ENCODE results near the gene E2F2.

The E2F2 gene

DNA sequence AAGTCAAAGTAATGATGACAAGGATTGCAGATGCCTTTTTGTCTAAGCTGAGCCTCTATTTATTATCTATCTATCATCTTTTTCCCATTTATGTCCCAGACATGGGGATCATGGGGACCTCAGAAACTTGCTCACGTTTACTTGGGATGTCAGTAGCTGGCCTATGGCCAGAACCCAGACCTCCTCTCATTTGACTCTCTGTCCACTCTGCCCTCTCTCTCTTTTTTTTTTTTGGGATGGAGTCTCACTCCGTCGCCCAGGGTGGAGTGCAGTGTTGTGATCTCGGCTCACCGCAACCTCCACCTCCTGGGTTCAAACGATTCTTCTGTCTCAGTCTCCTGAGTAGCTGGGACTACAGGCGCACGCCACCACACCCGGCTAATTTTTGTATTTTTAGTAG is 32.0 kb upstream of the E2F2 start:
- no peak for DNase-seq (ENCODE audit: low read depth in 2 of 2)

DNA sequence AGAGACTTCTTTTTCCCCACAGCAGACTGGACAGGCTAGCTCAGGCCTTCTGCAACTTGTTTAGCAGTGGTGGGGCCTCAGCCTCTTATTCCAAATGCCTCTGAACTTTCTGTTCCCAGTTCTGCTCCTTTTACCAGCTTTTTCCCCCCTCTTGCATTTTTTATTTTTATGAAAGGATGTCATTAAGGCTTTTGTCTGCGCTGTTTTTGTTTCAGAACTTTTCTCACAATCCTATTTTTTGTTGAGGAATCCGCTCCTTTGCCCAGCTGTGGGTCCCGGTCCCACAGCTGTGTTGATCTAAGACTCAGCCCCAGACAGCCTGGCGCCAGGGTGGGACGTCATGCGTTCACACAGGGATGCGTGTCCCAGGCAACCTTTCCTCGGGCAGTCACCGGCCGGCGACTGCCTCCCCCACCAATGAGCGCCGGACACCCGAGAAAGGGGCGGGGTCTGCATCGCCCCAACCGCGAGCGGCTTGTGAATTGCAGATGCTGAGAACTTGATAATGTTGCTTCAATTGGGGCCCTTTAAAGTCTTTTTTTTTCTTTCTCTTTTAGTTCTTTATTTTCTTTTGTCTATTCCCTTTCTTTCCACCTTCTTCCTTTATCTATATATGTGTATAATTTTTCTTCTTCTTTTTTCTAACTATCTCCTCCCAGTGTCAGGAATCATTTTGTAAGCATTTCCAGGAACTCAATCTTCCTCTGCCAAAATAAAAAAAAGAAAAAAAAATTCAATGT is 31.3 kb upstream of the E2F2 start:
- no peak for DNase-seq (ENCODE audit: low read depth in 2 of 2)

DNA sequence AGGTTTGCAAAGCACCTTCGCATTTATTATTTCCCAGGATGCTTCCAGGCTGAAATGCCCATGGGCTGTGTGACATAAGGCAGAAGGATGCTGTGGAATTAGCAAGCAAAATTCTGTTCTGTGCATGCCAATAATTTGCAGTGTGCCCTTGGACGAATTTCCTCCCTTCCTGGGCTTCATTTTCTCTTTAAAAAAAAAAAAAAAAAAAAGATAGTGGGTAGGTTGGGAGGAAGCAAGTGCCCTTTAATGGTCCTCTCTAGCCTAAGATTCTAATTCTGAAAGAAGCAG is 30.7 kb upstream of the E2F2 start:
- no peak for DNase-seq (ENCODE audit: low read depth in 2 of 2)

DNA sequence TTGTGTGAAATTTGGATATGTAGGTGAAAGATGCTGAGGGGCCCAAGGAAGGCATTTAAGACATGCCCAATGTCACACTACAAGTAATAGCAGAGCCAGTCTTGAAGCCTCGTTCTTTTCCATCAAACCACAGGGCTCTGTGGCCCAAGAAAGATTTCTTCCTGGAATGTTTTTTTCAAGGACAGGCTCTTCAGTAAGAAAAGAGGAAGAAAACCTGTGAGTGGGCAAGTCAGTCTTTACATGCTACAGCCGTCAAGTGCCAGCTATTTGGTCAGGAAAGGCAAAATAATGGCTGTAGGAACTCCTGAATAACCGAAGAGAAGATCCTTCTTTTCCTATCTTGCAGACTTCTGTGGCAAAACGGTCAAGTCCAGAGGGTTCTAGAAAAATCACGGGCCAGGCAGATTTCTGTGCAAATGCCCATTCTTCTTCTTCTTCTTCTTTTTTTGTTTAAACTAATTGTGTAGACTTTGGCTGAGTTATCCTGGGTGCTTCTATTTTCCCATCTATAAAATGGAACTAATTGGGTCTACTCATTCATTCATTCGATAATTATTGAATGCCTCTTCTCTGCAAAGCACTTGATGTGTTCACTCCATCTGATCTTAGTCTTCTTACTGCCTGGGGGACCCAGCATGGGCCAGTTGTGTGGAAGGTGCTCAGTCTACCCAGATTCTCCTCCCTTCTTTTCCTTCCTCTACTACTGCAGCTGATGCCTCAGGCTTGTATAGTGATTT is 30.2 kb upstream of the E2F2 start:
- no peak for DNase-seq (ENCODE audit: low read depth in 2 of 2)

DNA sequence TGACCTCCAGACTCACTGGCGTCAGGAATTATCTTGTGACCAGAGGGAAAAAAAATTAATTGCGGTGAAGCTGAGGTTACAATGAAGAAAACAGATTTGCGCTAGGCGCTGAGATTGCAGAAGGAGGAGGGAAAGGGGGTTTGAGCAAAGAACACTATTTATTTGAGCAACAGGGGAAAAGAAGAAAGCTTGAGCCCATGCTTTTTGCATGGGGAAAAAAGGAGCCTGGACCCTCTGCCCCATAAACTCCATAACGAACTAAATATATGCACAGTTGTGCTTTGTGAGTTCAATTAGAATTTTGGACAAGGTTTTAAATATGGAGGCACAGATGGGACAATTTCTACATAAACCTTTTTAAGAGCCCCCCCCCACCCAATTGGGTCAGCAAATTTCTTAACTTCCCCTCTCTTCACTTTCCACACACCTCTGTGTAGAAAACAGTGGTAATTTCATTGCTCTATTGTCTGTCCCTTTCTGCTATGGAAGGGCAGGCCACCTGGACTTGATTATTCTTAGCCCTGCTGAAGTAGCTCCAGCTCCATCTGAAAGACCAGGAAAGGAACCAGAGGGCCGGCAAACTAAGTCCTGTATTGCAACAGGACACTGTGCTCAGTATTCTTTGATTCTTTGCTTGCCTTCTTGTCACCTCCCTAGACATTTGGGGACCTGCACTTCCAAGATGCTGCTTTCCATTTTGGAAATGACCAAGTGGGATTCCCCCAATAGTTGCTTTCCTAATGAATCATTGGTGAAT is 29.1 kb upstream of the E2F2 start:
- DNase-seq (ENCODE audit: low read depth in 2 of 2), result no peak

DNA sequence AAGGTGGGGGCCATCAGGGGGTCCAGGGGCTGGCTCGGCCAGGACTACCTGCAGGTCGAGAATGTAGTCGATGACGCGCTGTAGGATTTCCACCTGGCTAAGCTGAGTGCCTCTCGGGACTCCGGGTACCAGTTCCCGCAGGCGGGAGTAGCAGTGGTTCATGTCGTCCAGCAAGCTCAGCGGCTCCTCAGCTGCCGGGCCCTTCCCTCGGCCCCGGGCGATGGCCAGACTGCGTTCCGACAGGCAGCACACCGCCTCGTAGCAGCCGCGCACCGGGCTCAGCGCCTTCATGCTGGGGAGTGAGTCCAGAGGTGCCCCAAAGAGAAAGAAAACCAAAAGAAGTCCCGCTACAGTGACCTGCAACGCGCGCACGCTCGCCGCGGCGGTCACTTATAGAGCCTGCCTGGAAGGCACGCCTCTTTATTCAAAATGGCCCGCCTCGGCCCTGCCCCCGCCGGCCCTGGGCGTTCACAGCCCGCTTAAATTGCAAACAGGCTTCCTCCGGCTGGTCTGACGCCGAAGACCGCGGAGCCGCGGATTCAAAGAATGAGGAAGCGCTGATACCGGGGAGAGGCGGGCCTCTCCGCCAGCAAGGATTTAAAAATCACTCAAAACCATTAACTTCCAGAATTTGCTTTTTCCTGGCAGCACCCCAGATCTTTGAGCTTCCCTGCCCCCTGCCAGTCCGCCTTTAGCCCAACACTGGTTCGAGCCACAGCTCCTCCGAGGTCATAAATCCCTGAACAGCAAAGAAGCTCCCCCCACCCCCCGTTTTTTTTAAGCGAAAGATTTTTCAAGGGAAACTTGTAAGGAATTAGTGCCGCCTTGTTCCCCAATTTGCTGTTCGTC is 28.3 kb upstream of the E2F2 start, which contains the start of gene ID3:
Gene ID3, minus strand, starts transcription at position 366 of the 849 bp plus-strand sequence. Its CDS starts 75 bp downstream, at position 291.
- peak; percentile 79 to 84 for DNase-seq (ENCODE audit: low read depth in 2 of 2)

DNA sequence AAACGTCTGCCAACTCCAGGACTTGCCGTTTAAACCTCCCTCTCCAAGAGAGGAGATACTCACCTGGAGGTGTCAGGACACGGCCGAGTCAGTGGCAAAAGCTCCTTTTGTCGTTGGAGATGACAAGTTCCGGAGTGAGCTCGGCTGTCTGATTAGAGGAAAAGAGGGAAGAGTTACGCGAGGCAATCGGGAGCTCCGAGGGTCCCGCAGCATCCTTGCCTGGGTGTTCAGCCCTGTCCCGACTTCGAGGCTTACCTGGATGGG is 27.8 kb upstream of the E2F2 start:
- DNase-seq (ENCODE audit: low read depth in 2 of 2), result no peak

DNA sequence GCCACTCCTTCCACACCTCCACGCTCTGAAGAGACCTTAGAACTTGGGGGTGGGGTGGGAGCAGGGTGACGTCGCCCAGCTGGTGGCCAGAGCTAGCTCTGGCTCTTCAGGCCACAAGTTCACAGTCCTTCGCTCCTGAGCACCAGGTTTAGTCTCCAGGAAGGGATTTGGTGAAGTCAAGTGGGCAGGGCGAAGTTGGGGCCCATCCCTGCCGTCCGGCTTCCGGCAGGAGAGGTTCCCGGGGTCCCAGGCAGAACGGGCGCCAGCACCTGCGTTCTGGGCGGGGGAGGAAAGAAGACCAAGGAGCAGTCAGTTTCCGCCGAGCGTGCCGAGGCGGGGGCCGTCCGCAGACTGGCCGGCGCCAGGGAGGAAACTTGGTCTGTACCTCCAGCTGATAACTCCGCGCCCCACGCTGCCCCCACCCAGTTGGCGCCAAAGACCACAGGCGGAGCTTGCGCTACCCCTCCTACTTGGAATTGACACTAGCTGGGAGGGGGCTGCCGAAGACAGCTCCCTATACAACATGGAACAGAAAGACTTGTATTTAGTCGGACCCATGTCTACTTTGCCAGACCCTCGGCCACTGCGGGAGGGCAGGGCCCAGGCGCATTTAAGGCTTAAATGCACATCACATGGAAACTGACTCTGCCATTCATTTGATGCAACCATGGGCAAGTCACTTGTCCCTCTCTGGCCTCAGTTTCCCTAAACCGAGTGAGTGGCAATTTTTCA is 27.3 kb upstream of the E2F2 start:
- no peak for DNase-seq (ENCODE audit: low read depth in 2 of 2)

DNA sequence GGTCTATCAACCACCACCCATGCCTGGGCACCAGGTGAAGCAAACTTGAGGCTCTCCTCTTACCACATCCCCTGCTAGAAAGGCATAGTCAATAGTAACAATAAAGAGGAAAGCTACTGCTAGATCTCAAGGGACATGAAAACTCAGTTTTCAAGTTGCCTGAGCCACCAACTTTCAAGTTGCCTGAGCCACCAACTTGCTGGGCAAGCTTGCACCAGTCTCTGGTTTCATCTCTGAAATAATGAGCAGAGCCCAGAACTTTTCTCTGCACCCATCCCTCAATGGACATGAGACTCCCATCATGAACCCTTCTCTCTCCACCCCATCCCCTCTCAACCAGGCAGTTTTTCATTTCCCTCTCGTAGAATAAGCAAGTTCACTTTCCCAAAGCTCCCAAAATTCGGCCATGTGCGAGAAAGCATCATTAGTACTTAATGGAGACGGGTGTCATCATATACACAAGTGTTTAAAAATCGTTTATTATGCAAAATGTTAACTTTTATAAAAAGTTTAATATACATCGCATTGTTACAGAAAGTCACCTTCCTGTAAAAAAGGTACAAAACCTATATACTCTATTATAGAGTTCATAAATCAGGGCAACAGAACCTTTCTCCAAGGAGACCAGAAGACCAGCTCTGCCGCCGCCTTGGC is 26.6 kb upstream of the E2F2 start:
- DNase-seq (ENCODE audit: low read depth in 2 of 2), result no peak

DNA sequence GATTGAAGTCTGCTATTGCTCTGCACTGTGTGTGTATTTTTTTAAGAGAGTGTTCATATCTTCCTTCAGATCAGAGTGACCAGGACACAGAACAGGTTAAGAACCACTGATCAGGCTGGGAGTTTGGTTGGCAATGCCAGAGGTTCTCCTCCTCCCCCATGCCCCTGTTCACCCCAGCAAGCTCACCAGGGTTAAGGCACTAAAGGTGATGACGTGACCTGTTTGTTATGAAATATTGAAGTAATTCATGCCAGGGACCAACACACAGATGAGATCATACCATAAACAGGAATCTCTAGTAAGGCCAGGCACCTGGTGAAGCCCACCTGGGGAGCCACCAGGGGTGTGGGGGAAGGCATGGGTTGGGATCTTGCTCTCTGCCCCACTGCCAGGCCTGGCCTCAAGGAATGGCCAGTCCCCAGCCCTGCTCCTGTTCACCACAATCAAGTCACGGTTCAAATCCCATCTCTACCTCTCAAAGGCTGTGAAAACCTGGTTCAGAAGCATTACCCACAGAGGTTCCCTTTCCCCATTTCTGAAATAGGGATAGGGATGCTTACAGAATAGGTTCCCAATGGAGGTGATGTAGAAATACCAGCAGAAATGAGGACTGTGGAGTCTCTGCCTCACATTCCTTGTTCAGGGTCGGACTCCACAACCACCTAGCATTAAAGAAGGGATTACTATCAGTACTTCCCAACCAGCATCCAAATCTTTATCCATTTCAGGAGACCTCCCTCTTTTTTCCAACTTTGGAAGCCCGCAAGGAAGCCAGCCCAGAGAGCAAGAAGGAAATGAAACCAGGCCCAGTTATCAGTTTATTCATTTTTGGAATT is 25.8 kb upstream of the E2F2 start:
- no peak for DNase-seq (ENCODE audit: low read depth in 2 of 2)

DNA sequence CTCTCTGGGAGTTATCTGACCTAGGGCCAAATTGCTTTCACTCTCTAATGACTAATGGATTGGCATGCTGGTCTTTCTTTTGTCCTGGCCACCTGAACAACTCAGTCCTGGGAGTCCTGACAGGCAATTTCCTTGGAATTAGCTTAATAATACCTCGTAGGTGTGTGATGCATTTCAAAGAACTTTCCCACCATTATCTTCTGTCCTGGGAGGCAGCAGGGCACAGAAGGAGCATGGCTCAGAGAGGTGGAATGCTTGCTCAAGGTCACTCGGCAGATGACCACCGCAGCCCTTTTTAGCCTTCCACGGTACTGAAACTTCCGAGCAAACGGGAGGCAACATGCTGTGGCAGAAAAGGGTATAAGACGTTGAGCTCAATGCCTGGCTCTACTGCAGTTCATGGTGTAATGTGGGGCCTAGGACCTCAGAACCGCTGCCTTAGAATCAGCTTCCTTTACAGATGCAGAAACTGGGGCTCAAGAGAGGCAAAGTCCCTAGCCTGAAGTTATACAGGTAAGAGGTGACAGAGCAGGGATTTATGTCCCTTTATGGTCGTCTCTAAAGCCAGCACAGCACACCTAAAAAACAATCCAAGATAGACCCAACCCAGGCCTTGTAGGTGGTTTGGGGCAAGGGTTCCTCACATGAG is 25.1 kb upstream of the E2F2 start:
- no peak for DNase-seq (ENCODE audit: low read depth in 2 of 2)

DNA sequence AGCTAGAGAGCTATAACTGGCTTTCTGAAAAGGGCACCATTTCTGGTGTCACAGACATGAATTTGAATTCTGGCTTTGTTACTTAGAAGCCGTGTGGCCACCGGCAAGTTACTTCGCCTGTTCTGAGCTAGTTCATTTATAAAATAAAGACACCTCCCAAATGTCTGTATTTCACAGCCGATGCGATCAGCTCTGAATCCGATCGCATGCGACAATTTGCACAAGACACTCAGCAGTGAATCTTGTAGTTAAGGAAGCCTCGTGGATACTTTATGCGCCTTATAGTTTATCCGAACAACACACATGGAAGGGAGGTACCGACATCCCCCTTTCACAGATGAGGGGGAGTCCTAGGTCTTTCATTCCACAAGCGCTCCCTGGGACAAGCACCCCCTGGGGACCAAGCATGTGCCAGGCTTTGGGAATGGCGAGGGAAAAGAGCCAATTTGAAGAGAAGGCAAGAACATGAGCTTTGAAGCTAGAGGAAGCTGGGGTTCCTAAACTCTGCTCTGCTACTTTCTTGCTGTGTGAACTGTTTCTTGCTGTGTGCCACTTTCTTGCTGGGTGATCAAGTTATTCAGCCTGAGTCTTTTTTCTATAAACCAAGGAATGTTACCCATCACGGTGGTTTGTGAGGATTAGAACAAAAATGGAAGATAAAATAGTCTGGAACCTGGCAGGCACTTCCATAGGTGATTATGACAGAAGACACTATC is 24.4 kb upstream of the E2F2 start:
- DNase-seq (ENCODE audit: low read depth in 2 of 2), result no peak

DNA sequence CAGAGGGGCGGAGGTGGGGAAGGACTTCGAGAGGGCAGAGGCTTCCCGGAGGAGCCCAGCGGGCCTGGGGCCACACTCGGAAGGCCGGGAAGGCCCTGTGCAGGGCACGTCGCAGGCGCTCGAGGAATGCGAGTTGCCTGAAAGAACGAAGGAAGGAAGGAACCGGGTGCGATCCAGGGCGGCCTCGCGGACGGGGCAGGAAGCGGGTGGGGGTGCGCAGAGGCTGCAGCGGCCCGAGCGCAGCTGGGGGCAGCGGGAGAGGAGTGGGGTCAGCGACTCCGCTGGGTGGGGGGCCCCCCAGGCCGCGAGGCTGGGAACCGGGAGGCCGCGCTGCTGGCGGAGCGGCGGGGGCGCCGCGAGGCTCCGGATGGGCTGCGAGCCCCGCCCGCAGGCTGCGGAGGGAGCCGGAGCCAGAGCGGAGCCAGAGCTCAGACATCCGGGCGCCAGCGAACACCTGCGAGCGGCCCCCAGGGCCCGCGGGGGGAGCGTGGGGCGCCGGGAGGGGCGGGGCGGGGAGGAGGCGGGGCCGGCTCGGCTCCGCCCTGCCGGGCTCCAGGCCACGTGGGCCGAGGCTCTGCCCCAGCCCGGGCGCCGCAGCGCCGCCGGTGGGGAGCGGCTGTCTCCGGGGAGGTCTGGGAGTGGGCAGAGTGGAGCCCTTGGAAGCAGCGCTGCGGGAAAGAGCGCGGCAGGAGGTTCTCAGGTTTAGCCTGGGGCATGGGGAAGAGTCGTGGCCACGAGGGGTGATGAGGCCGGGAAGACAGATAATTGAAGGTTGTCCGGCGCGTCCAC is 23.6 kb upstream of the E2F2 start:
- DNase-seq (ENCODE audit: low read depth in 2 of 2), result peak; percentile 74 to 79

DNA sequence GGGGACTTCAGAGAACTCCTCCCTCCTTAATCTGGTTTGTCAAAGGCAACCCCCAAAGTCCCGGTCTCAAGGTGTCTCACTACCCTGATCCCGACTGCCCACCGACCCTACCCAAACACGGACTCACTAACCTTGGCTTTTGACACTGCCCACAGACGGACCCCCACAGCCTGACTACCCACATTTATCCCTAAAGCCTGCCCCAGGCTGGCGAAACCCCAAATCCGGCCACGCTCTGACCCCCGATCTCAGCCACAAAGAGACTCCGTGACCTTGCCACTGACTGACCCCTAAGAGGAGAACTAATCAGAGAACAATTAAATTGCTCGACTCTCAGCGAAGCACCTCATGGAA is 23.1 kb upstream of the E2F2 start:
- DNase-seq (ENCODE audit: low read depth in 2 of 2), result no peak

DNA sequence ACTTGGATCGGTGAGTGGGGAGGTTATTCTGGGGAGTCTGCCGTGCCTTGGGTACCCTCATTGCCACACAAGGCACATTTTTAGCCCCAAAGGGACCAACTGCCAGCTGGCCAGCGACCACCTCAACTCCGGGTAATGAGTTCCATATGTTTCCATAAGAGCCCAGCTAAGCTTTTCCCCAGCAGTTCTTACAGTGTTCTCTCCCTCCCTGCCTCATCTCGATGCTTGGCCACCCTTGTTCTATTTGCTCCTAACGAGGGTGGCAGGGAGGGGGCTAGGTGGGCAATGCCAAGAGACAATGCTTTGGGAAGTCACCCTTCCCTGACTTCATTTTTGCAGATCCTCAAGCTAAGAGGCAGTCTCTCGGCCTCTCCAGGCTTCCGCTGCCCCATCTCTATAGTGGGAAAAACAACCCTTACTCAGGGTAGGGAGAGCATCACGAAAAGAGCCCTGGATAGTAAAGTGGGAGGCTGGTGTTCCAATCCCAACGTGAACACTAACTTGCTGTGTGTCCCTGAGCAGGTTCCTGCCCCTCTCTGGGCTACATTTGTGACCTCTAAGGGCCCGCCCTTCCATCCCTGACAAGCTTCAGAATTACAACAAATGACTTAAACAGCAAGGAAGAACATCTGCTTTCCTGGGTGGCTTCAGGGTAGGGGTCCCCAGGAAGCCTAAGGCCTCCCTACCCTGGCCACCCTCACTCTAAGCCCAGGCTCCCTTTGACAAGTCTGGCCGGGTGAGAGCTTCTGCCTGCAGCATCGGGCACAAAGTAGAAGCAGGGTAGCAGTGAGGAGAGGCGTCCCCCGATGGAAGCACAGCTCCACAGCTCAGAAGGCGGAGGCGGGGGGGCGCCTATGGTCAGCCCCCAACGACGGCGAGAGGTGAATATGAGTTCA is 22.4 kb upstream of the E2F2 start:
- DNase-seq (ENCODE audit: low read depth in 2 of 2), result no peak

DNA sequence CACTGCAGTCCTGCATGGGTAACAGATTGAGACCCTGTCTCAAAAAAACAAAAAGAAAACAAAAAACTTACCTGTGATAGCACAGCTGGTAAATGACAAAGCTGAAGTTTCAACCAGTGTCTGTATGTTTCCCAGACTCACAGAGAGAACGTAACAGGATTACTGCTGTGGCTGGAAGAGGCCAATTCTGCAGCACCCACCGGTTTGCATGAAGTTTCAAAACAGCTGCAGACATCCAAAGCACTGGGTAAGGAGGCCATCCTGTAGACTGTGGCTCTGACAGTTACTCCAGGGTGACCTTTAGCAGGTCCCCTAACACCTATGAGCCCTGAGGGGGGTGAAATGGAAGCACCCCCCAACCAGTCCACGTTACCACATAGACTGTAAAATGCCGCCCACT is 20.8 kb upstream of the E2F2 start:
- DNase-seq (ENCODE audit: low read depth in 2 of 2), result no peak

DNA sequence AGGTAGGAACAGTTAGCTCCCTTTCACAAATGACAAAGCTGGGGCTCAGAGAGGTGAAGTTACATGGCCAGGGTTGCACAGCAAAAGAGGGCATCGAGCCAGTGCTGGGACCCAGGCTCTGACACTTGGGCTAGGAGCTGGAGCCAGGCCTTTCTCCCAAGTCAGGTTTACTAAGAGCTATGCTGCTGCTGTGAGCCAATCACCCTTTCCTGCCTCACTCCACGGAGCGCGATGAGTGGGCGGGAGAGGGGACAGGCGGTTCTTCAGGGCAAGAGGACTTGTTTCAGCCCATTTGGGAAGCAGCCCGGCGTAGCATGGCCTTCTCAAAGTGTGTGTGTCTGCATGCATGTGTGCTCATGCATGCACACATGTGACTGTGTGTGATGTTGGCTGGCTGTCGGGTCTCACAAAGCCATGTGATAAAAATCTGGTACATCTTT is 17.7 kb upstream of the E2F2 start:
- no peak for DNase-seq (ENCODE audit: low read depth in 2 of 2)

Measured in stimulated activated CD4-positive, alpha-beta T cell treated with anti-CD3 and anti-CD28 coated beads, Interleukin-1b, Interleukin-23, amount 100 ng/mL, for 4 hours (primary cell).